Measurements from ENCODE around the gene KCTD16. TPM values are rescaled to one million over a fixed set of nuclear protein-coding genes. Genes with fewer than 3 reads are reported as not detected.

The KCTD16 gene
- polyA plus RNA-seq, 1 of the 3 experiments (the other 2 are of a cell fraction): 0.03 TPM

- H2AFZ ChIP-seq (ENCODE audit: low read depth): no peak overlapping the region
- H3K27ac ChIP-seq (ENCODE audit: low read depth in 2 of 2, low read length in 1 of 2): no peak overlapping the region
- DNase-seq: no peak
- ChIA-PET CTCF (interaction anchor here (0.6 to 1.8 kb wide), 7 partner anchors 10 to 769 kb away, joined by 3 to 8 read pairs (median 4); no protein-coding TSS in a partner anchor), POLR2A (no interaction called here)
- H4K20me1 ChIP-seq (ENCODE audit: insufficient read depth): no peaks in the 10 kb centered on the region
- peaks cover 5 to 8% of the 10 kb centered on the region in 2 experiments; a peak in 3 of 4 replicates for H3K4me1 ChIP-seq (ENCODE audit: control insufficient read depth in 1 of 2, insufficient read depth in 2 of 2, low read depth in 1 of 2, low read length in 1 of 2)
- no peak overlapping the region for H3K4me2 ChIP-seq
- no peaks in the 10 kb centered on the region for H3K9me3 ChIP-seq
- no peaks in the 10 kb centered on the region for H3K9me2 ChIP-seq
- no peaks in the 10 kb centered on the region for H3K79me2 ChIP-seq (ENCODE audit: insufficient read depth)
- no peaks in the 10 kb centered on the region for H3K36me3 ChIP-seq (replicated peaks in 1 of 2; ENCODE audit: control insufficient read depth in 1 of 2, insufficient read depth in 2 of 2, low read length in 1 of 2)
- no peak overlapping the region for H3K4me3 ChIP-seq (ENCODE audit: low read depth in 2 of 2, low read length in 1 of 2)
- TF ChIP-seq REST (IDR thresholded peaks at IDR 0.05; ENCODE audit: low read depth, low read length): no peak
- no peak for TF ChIP-seq IRF3 (IDR thresholded peaks at IDR 0.05; ENCODE audit: low read depth, low read length)
- TF ChIP-seq CHD2 (IDR thresholded peaks at IDR 0.05; ENCODE audit: low read length, partially characterized antibody): no peak
- no peak for TF ChIP-seq FOXJ3 (CRISPR knock-in tag; IDR thresholded peaks at IDR 0.05)
- no peaks in the 10 kb centered on the region for H3K27me3 ChIP-seq (ENCODE audit: insufficient read depth)
- no peak overlapping the region for H3K9ac ChIP-seq
- H3F3A ChIP-seq (replicated peaks; ENCODE audit: insufficient read depth): no peaks in the 10 kb centered on the region
- 41% methylated on average over 4 of the region's 4 CpGs for WGBS (ENCODE audit: low lambda C conversion rate)
Measured at GRCh38 chr5:144468571-144468970, 297.9 kb downstream of the KCTD16 start.

GRCh38 chr5:144469106-144469505 is 298.4 kb downstream of the KCTD16 start:
- H3K9me3 ChIP-seq: no peaks in the 10 kb centered on the region
- no peaks in the 10 kb centered on the region for H4K20me1 ChIP-seq (ENCODE audit: insufficient read depth)
- H2AFZ ChIP-seq (ENCODE audit: low read depth): no peak overlapping the region
- no peaks in the 10 kb centered on the region for H3K9me2 ChIP-seq
- H3K79me2 ChIP-seq (ENCODE audit: insufficient read depth): no peaks in the 10 kb centered on the region
- DNase-seq: no peak
- no peaks in the 10 kb centered on the region for H3K36me3 ChIP-seq (replicated peaks in 1 of 2; ENCODE audit: control insufficient read depth in 1 of 2, insufficient read depth in 2 of 2, low read length in 1 of 2)
- H3F3A ChIP-seq (replicated peaks; ENCODE audit: insufficient read depth): no peaks in the 10 kb centered on the region
- H3K27me3 ChIP-seq (ENCODE audit: insufficient read depth): no peaks in the 10 kb centered on the region
- TF ChIP-seq CHD2 (IDR thresholded peaks at IDR 0.05; ENCODE audit: low read length, partially characterized antibody) (no peak), EP300 (IDR thresholded peaks at IDR 0.05; ENCODE audit: borderline replicate concordance in 1 of 2, low read depth in 1 of 2, low read length in 1 of 2) (no peak), GATA2 (CRISPR knock-in tag; IDR thresholded peaks at IDR 0.05) (no peak), TAF1 (IDR thresholded peaks at IDR 0.05; ENCODE audit: borderline replicate concordance, low read depth, low read length) (no peak), YY1 (IDR thresholded peaks at IDR 0.05; ENCODE audit: low read depth) (no peak), NRF1 (IDR thresholded peaks at IDR 0.05; ENCODE audit: low read depth, low read length) (no peak)
- H3K27ac ChIP-seq (ENCODE audit: low read depth in 2 of 2, low read length in 1 of 2): no peak overlapping the region
- H3K4me1 ChIP-seq (ENCODE audit: control insufficient read depth in 1 of 2, insufficient read depth in 2 of 2, low read depth in 1 of 2, low read length in 1 of 2): peaks cover 5 to 8% of the 10 kb centered on the region in 2 experiments; a peak in 3 of 4 replicates
- no peak overlapping the region for H3K9ac ChIP-seq
- no peak overlapping the region for H3K4me3 ChIP-seq (ENCODE audit: low read depth in 2 of 2, low read length in 1 of 2)
- 83% methylated on average over 4 of the region's 4 CpGs for WGBS (ENCODE audit: low lambda C conversion rate)
- POLR2A ChIA-PET: no interaction called here
- CTCF ChIA-PET: interaction anchor here (0.9 to 1.8 kb wide), 4 partner anchors 10 to 878 kb away, joined by 3 to 6 read pairs (median 4); no protein-coding TSS in a partner anchor
- H3K4me2 ChIP-seq: no peak overlapping the region

All from SK-N-SH (cell line).